GM12874 (cell line): ENCODE measurements around the gene AADACL2.

ENCODE experiments used
- TF ChIP-seq, protein P1 (sequence below): IDR thresholded peaks from 2 replicates; pipeline ENCODE4 v1.5.1; 2011; ENCODE audit warnings: low read depth, mild to moderate bottlenecking, control low read depth, low read length, moderate library complexity; ENCODE audit not compliant: insufficient read depth

Gene AADACL2

DNA sequence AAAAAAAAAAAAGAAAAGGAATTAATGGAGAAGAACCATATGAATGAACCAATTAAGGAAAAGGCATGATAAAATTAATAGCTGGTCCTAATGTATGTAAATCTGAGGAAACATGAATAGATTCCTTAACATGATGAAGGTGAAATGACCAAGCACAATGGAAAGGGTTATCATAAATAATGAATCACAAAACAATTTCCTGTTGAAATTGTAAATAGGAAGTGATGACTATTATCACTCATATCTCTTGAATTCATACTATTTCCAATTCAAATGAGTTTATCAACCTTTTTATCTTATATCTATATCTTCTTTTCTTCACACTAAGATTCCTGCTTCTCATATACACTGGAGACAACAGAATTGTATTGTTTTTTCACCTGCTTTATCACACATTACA, 32.0 kb downstream of the AADACL2 start:
- TF ChIP-seq, protein P1, sequence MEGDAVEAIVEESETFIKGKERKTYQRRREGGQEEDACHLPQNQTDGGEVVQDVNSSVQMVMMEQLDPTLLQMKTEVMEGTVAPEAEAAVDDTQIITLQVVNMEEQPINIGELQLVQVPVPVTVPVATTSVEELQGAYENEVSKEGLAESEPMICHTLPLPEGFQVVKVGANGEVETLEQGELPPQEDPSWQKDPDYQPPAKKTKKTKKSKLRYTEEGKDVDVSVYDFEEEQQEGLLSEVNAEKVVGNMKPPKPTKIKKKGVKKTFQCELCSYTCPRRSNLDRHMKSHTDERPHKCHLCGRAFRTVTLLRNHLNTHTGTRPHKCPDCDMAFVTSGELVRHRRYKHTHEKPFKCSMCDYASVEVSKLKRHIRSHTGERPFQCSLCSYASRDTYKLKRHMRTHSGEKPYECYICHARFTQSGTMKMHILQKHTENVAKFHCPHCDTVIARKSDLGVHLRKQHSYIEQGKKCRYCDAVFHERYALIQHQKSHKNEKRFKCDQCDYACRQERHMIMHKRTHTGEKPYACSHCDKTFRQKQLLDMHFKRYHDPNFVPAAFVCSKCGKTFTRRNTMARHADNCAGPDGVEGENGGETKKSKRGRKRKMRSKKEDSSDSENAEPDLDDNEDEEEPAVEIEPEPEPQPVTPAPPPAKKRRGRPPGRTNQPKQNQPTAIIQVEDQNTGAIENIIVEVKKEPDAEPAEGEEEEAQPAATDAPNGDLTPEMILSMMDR, result no peak

DNA sequence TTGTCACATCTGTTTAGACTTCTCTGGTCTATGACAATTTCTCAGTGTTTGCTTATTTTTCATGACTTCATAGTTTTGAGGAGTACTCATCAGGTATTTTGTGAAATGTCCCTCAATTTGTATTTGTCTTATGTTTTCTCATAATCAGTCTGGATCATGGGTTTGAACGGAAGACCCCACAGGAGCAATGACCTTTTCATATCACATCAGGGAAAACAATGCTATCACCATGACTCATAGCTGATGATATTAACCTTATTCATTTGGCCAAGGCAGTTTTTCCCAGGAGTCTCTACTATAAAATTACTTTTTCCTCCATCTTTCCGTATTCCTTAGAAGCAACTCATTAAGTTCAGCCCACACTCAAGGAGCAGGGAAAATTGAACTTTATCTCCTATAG, 32.7 kb downstream of the AADACL2 start:
- TF ChIP-seq, protein P1, result no peak

DNA sequence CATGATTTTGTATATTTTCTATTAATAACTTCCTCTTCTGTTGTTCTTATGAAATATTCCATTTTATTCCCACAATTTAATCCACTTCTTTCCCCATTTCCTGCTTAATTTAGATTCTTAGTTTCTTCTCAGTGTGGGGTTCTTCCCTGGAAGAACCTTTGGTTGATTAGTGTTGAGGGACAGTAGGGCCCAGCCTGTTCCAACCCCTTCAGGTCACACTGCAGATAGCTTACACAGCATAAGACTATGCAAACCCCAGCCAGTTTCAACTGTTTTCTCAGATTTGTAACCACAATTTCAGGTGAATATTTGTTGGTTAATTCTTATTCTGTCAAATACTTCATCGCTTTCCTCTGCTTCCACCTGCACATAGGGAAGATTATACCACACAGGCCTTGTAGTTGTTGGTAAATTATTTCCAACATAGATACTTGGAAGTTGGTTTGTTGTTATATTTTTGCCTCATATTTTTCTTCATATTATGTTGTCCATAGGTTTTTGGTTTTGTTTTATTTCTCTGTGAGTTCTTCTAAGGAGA, 34.7 kb downstream of the AADACL2 start:
- TF ChIP-seq, protein P1, result no peak

DNA sequence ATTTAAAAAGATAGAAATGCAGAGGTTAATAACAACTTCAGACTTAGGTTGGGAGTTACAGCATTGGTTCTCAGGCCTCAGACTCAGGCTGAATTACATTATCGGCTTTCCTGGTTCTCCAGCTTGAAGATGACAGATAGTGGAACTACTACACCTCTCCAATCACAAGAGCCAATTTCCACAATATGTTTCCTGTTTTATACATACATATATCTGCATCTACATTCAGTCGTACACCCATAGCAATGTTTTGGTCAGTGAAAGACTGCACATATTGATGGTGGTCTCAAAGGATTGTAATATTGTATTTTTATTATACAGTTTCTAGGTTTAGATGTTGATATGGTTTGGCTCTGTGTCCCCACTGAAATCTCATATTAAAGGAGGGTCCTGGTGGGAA, 35.4 kb downstream of the AADACL2 start:
- TF ChIP-seq, protein P1, result no peak

DNA sequence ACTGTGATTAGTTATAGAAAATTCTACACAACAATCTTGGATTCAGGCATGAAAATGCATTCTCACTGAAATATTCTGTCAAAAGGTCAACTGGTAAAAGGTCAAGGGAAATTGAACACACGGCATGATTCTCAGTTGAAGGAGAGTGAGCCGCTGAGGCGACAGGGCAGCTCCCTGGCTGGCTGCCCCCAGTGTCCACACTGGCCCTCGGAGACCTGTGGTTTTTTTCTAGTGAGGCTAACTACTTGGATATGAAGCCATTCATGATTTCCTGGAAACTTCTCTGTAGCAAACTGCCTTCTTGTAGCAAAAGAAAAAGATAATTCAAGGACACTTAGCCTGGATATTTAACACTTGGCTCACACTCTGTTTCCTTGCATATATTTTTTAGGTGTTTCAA, 37.2 kb downstream of the AADACL2 start:
- TF ChIP-seq, protein P1, result no peak

DNA sequence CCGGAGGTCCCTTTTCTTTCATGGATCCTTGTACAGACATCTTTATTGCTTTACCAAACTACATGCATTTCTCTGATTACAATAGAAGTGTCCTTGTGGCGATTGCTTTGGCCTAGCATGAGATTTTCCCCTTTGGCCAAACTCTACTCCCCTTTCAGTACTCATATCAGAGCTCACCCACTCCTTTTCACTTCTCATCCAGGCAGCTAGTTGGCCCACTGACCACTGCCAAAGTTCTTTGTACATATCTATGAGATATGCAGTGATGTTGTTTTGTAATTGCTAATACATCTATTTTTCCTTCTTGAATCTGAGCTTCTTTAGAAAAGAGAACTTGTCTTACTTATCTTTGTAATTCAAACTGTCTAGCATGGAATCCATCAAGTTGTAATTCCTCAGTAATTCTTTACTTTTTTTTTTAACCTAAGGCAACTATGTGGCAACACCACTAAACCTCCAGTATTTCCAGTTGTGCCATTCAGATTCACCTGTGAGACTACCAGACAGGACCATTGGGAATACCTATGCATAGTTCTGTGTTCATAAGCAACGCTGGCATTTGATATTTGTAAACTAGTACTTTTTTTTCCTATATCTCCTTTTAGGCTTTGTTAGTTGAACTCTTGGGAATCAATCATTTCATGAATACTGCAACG, 39.2 kb downstream of the AADACL2 start:
- TF ChIP-seq, protein P1, result no peak

DNA sequence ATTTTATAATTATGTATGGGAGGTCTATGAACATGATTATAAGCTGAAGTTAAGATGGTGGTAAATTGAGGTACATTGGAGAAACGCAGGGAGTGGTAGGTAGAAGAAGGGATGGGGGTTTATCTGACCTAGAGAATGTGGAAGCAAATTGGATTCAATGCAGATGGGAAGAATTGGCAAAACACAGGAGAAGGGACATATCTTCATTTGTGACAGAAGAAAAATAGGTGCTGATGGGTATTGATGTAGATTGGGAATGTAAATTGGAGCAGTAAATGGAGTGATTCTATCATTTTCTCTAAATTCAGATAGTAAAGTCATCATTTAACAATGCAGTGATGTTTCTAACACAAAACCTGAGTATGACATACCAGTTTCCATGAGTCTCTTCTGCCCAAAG, 40.5 kb downstream of the AADACL2 start:
- TF ChIP-seq, protein P1, result no peak
